BLaER1 (cell line): ENCODE measurements around the gene C20orf141.
"Not testable (repeated sequence)": the region's sequence is repeated elsewhere in the genome, so short reads cannot be mapped to it uniquely, and the experiment has no call there.

ENCODE experiments used
- H3K27ac ChIP-seq: shearing (Covaris generic); formaldehyde crosslinking; 2 replicates; pipeline ENCODE4 v1.8.1; 2022
- H3K27me3 ChIP-seq: shearing (Covaris generic); formaldehyde crosslinking; 2 replicates; pipeline ENCODE4 v1.8.1; 2022
- H3K36me3 ChIP-seq: shearing (Covaris generic); formaldehyde crosslinking; 2 replicates; pipeline ENCODE4 v1.8.1; 2022
- H3K4me1 ChIP-seq: shearing (Covaris generic); formaldehyde crosslinking; 2 replicates; pipeline ENCODE4 v1.8.1; 2022
- H3K4me2 ChIP-seq: shearing (Covaris generic); formaldehyde crosslinking; 2 replicates; pipeline ENCODE4 v1.8.1; 2022
- H3K4me3 ChIP-seq: shearing (Covaris generic); formaldehyde crosslinking; 2 replicates; pipeline ENCODE4 v1.8.1; 2022
- H3K9ac ChIP-seq: shearing (Covaris generic); formaldehyde crosslinking; 2 replicates; pipeline ENCODE4 v1.8.1; 2022
- H3K9me3 ChIP-seq: shearing (Covaris generic); formaldehyde crosslinking; 2 replicates; pipeline ENCODE4 v1.8.1; 2022
- H4K20me1 ChIP-seq: shearing (Covaris generic); formaldehyde crosslinking; 2 replicates; pipeline ENCODE4 v1.8.1; 2022
- Cebpa-rat ChIP-seq: shearing (Covaris generic); IDR thresholded peaks from 2 replicates; pipeline ENCODE4 v1.8.1; 2022

Gene C20orf141

DNA sequence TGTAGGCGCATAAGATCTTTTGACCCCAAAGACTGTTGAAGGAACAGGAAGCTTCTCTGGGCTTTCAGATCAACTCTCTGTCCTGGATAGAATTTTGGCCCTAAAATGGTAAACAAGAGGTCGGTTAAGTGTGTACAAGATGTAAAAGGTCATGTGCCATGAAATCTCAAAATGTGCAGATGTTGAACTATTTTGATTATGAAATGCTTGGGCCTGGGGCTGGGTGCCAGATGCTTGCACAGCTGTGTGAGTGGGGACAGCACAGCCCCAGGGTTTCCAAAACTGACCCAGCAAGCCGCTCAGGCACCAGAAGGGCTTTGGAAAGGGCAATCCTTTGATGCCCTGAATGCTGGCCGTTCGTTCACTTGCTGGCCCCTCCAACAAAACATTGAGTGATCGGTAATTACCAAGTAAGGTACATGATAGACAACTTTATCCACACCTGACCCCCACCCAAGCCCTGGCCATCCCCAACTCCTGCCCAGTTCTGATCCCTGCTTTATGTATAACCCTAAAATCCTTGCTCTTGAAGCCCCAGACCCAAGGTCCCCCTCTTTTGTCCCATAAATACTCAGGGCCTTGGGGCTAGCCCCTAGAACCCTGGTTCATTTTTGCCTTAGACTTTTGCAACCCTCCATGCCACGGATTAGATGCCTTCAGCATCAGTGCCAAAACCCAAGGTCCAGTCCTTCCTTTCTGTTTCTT, 3.3 kb downstream of the C20orf141 start:
- Histone ChIP-seq H3K9me3 (no peaks in the 10 kb centered on the region), H3K27ac (no peak overlapping the region)
- TF ChIP-seq Cebpa-rat: no peak

DNA sequence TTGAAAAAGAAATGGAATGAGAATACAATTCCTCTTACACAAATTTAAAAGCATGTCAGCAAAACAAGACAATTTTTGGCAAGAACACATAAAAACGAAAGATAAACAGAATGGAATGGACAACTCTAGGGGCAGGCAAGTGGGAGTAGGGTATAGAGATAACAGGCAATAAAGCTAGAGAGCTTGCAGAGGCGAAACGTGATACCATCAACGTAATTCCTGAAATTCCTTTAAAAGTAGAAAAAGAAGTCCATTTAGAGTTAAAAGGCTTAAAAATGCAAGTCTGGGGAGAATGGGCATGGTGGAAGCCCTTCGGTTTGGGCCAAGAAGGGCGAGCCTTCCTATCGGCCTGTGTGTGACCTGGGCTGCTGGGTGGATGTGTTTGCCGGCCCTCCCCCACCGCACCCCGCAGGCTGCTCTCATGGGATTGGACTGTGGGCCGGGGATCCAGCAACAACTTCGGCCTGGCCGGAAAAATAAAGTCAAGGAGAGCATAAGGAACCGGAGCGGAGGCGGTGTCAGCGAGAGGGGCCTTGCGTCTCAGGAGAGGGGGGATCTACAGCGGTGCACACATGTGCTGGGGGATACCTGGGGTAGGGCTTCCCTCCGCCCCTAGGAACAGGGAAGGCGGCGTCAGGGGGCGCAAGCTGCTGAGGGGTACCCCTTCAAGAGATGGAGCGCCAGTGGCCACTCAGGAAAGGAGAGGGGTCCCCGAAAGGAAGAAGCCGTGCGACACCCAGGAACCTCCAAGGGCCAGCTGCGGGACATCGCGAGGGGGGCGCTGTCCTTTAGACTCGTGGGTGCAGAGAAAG, 5.5 kb downstream of the C20orf141 start:
- no peaks in the 10 kb centered on the region for H4K20me1 ChIP-seq
- no peak overlapping the region for H3K27ac ChIP-seq

More for the DNA sequence above, 3.3 kb downstream of the C20orf141 start:
- H3K9ac ChIP-seq: no peak overlapping the region
- peak overlapping the region; percentile 6; the same call in 1 of the 2 replicates for H3K4me2 ChIP-seq
- H3K27me3 ChIP-seq: no peaks in the 10 kb centered on the region
- no peak overlapping the region for H3K4me3 ChIP-seq
- no peaks in the 10 kb centered on the region for H4K20me1 ChIP-seq
- H3K4me1 ChIP-seq: peaks cover 51% of the 10 kb centered on the region
- H3K36me3 ChIP-seq: no peaks in the 10 kb centered on the region

DNA sequence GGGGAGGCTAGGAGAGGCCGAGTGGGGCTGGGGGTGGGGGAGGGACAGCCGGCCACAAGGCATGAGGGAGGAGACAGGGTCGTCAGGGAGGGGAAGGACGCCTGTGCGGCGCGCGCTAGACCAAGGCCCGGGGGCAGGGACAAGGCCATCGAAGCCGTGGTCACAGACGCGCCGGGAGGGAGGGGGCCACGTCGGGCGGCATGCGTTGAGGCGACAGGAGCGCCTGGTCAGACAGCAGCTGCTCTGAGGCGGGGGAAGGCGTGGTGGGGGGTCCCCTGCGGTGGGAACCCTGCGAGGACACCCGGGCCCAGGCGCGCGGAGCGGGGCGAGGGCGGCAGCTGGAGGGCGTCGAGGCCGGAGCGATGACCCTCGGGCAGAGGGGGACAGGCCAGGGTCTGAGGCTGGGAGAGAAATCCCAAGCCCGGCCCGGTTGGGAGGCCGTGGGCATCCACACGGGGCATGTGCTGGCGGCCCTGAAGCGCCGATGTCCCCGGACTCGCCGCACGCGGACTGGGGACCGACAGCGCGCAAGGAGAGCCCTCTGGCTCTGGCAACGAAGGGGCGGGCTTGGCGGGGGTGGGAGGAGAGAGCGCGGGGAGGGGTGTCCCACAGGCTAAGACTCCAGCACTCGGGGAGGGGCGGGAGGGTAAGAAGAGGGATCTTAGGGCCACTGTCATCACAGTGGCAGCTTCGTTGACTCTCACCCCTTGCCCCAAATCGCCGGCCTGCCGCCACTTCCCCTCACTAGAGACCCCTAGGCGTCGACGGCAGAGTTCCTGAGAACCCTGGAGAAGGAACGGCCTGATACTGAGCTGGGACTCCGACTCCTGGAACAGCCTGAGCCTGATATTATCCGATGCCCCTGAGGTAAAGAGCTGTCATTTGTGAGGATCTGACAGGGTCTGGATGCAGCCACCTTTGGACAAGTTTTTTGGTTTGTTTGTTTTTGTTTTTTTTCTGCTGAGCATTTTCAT, 6.4 kb downstream of the C20orf141 start:
- no peaks in the 10 kb centered on the region for H3K9me3 ChIP-seq
- no peaks in the 10 kb centered on the region for H3K27me3 ChIP-seq
- TF ChIP-seq Cebpa-rat: no peak
- peaks cover 38% of the 10 kb centered on the region for H3K4me1 ChIP-seq
- no peaks in the 10 kb centered on the region for H4K20me1 ChIP-seq
- peak overlapping the region; percentile 71 for H3K4me2 ChIP-seq
- no peaks in the 10 kb centered on the region for H3K36me3 ChIP-seq
- no peak overlapping the region for H3K4me3 ChIP-seq
- no peak overlapping the region for H3K27ac ChIP-seq
- no peak overlapping the region for H3K9ac ChIP-seq

More for the DNA sequence above, 5.5 kb downstream of the C20orf141 start:
- Histone ChIP-seq H3K4me3 (no peak overlapping the region), H3K27me3 (no peaks in the 10 kb centered on the region), H3K36me3 (no peaks in the 10 kb centered on the region), H3K4me1 (peaks cover 38% of the 10 kb centered on the region), H3K9me3 (no peaks in the 10 kb centered on the region), H3K4me2 (no peak overlapping the region), H3K9ac (no peak overlapping the region)
- TF ChIP-seq Cebpa-rat: no peak

DNA sequence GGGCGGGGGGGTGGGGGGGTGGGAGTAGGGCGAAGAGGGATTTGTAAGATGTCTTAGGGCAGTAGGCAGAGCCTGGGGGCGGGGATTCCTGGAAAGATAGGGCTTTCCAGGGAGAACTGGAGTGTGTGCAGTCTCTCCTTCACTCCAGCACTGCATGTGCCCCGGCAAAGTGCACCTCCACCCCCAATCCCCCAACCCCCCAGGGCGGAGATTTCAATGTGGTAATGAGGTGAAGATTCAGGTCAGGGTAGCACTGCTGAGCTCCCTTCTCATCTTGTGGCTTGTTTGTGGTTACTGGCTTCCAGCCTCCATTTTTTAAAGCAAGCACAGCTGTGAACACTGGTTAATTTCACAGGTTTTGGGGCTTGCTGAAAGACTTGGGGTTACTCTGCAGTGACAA, 7.3 kb downstream of the C20orf141 start:
- peaks cover 47% of the 10 kb centered on the region for H3K4me1 ChIP-seq
- H3K4me2 ChIP-seq: peak overlapping the region; percentile 71
- no peaks in the 10 kb centered on the region for H3K9me3 ChIP-seq
- no peak overlapping the region for H3K27ac ChIP-seq
- TF ChIP-seq Cebpa-rat: no peak
- no peaks in the 10 kb centered on the region for H4K20me1 ChIP-seq
- no peak overlapping the region for H3K9ac ChIP-seq
- no peaks in the 10 kb centered on the region for H3K36me3 ChIP-seq
- no peaks in the 10 kb centered on the region for H3K27me3 ChIP-seq
- H3K4me3 ChIP-seq: no peak overlapping the region

DNA sequence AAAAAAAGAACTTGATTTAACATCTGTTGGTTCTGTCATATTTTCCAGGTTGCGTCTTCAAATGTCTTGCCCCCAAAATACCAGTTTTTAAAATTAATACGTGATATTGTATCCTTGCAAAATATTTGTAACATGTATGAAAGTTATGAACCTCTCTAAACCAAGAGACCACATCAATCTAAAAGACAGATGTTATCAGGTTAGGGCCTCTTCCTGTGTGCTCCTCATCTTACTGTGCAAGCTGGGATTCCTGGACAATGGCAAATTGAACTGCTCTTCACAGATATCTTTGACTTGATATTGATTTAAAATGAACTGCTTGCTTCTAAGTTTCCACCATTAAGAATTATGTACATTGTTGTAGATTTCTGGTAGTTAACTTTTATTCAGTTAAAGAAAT, 11.0 kb downstream of the C20orf141 start:
- Histone ChIP-seq H3K4me2 (peak overlapping the region; percentile 67), H4K20me1 (no peaks in the 10 kb centered on the region), H3K27ac (no peak overlapping the region), H3K9ac (no peak overlapping the region), H3K4me3 (no peak overlapping the region), H3K27me3 (no peaks in the 10 kb centered on the region), H3K36me3 (no peaks in the 10 kb centered on the region), H3K4me1 (peaks cover 36% of the 10 kb centered on the region), H3K9me3 (0 out of 2 replicates have a peak, but pooled peaks cover 4% of the 10 kb centered on the region)
- TF ChIP-seq Cebpa-rat: no peak

DNA sequence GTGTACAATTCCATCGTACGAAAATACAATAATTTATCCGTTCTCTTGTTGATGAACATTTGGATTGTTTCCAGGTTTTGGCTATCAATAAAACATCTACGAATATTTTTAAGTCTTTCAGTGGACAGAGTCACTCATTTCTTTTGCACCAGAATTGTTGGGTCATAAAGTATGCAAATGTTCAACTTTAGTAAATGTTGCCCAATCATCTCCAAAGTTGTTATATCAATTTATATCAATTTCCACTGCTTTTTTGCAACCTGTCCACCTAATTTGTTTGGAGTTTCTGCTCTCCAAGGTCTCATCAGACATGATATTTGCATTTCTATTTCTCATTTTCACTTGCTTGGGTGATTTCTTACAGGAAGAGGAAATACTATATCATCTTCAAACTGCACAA, 11.9 kb downstream of the C20orf141 start:
- Histone ChIP-seq H3K4me2 (peak overlapping the region; percentile 67), H3K36me3 (no peaks in the 10 kb centered on the region)

DNA sequence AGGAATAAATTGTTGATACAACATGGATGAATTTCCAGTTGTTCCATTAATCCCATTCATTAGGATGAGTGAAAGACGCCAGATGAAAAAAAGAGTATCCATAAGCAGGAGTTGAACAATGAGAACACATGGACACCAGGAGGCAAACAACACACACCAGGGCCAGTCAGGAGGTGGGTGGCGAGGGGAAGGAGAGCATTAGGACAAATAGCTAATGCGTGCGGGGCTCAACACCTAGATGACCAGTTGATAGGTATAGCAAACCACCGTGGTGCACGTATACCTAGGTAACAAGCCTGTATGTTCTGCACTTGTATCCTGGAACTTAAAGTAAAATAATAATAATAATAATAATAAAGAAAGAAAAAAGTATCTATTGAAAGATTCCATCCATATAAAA, 14.6 kb downstream of the C20orf141 start:
- H3K27me3 ChIP-seq: no peaks in the 10 kb centered on the region
- H4K20me1 ChIP-seq: no peaks in the 10 kb centered on the region
- no peak overlapping the region for H3K4me3 ChIP-seq
- TF ChIP-seq Cebpa-rat: no peak
- H3K36me3 ChIP-seq: no peaks in the 10 kb centered on the region
- no peak overlapping the region for H3K9ac ChIP-seq
- no peak overlapping the region for H3K27ac ChIP-seq
- H3K4me1 ChIP-seq: peaks cover 21% of the 10 kb centered on the region
- no peak overlapping the region for H3K4me2 ChIP-seq
- H3K9me3 ChIP-seq: 0 out of 2 replicates have a peak, but pooled peaks cover 4% of the 10 kb centered on the region

More for the DNA sequence above, 11.9 kb downstream of the C20orf141 start:
- 0 out of 2 replicates have a peak, but pooled peaks cover 4% of the 10 kb centered on the region for H3K9me3 ChIP-seq
- no peak overlapping the region for H3K9ac ChIP-seq
- no peaks in the 10 kb centered on the region for H3K27me3 ChIP-seq
- H4K20me1 ChIP-seq: no peaks in the 10 kb centered on the region
- H3K4me3 ChIP-seq: no peak overlapping the region
- TF ChIP-seq Cebpa-rat: no peak
- no peak overlapping the region for H3K27ac ChIP-seq
- H3K4me1 ChIP-seq: peaks cover 29% of the 10 kb centered on the region

DNA sequence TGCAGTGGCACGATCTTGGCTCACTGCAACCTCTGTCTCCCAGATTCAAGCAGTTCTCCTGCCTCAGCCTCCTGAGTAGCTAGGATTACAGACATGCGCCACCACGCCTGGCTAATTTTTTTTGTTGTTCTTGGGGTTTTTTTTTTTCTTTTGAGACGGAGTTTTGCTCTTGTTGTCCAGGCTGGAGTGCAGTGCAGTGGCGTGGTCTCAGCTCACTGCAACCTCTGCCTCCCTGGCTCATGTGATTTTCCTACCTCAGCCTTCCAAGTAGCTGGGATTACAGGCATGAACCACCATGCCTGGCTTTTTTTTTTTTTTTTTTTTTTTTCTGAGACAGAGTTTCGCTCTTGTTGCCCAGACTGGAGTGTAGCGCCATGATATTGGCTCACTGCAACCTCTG, 16.4 kb downstream of the C20orf141 start:
- not testable (repeated sequence) for H3K4me2 ChIP-seq, H3K36me3 ChIP-seq, H3K27ac ChIP-seq, H4K20me1 ChIP-seq, H3K9ac ChIP-seq, H3K9me3 ChIP-seq, H3K4me3 ChIP-seq, H3K27me3 ChIP-seq
- peaks cover 14% of the 10 kb centered on the region for H3K4me1 ChIP-seq

DNA sequence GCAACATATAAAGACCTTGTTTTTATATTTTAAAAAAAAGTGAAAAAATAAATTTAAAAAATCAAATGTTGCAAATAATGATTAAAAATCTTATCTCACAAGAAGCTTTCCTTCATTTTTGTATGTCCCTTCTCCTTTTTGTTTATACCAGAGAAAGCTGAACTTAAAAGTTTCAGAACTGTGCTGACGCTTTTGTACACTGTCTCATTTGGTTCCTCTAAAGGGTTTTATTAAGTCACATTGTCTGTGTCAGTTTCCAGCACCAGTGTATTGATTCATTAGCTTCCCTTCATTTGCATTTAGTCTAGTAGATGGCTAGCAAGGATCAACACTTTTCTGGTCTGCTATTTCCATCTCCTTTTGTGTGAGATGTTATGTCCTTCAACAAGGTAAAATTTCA, 19.0 kb downstream of the C20orf141 start:
- Histone ChIP-seq H3K4me3 (no peak overlapping the region), H3K27ac (no peak overlapping the region), H3K4me2 (no peak overlapping the region), H3K36me3 (peaks cover 13% of the 10 kb centered on the region; the same call in 1 of the 2 replicates), H3K9me3 (no peaks in the 10 kb centered on the region), H3K9ac (no peak overlapping the region), H4K20me1 (no peaks in the 10 kb centered on the region), H3K4me1 (peaks cover 15% of the 10 kb centered on the region), H3K27me3 (no peaks in the 10 kb centered on the region)
- no peak for TF ChIP-seq Cebpa-rat
